NCI-H2107 (cell line): Measurements from ENCODE around the gene EPS15.

Experiments used
- DNase-seq: peaks from one replicate; lab custom pipeline; 2025; lab: John Stamatoyannopoulos, UW

EPS15 gene

GRCh38 chr1:51378871-51379270 is 140.2 kb downstream of the EPS15 start:
- DNase-seq = no peak

GRCh38 chr1:51373898-51374297 is 145.2 kb downstream of the EPS15 start:
- no peak for DNase-seq

- no peak for DNase-seq
Observed at GRCh38 chr1:51372561-51372960, 146.5 kb downstream of the EPS15 start.

- no peak for DNase-seq
Observed at GRCh38 chr1:51369171-51369570, 149.9 kb downstream of the EPS15 start.

- DNase-seq = no peak
Observed at GRCh38 chr1:51365774-51366173, 153.3 kb downstream of the EPS15 start.

GRCh38 chr1:51359879-51360278 is 159.2 kb downstream of the EPS15 start:
- DNase-seq = no peak

GRCh38 chr1:51355382-51355781 is 163.7 kb downstream of the EPS15 start:
- no peak for DNase-seq

GRCh38 chr1:51354416-51354815 is 164.7 kb downstream of the EPS15 start:
- DNase-seq = no peak

- no peak for DNase-seq
Observed at GRCh38 chr1:51351907-51352306, 167.2 kb downstream of the EPS15 start.

GRCh38 chr1:51349862-51350261 is 169.2 kb downstream of the EPS15 start:
- no peak for DNase-seq

GRCh38 chr1:51348147-51348527 is 170.9 kb downstream of the EPS15 start:
- no peak for DNase-seq

- no peak for DNase-seq
Observed at GRCh38 chr1:51347398-51348146, 171.5 kb downstream of the EPS15 start.

GRCh38 chr1:51346086-51346942 is 172.8 kb downstream of the EPS15 start:
- no peak for DNase-seq

GRCh38 chr1:51345300-51345687 is 173.8 kb downstream of the EPS15 start:
- no peak for DNase-seq

- DNase-seq = no peak
Observed at GRCh38 chr1:51344602-51345299, 174.3 kb downstream of the EPS15 start.

- DNase-seq = no peak
Observed at GRCh38 chr1:51344276-51344601, 174.8 kb downstream of the EPS15 start.

GRCh38 chr1:51343624-51344023 is 175.4 kb downstream of the EPS15 start:
- no peak for DNase-seq

- DNase-seq = no peak
Observed at GRCh38 chr1:51342591-51343206, 176.4 kb downstream of the EPS15 start.

- no peak for DNase-seq
Observed at GRCh38 chr1:51341876-51342496, 177.1 kb downstream of the EPS15 start.

- no peak for DNase-seq
Observed at GRCh38 chr1:51340380-51340779, 178.7 kb downstream of the EPS15 start.

- DNase-seq = no peak
Observed at GRCh38 chr1:51336711-51337110, 182.4 kb downstream of the EPS15 start.

GRCh38 chr1:51336004-51336403 is 183.1 kb downstream of the EPS15 start:
- DNase-seq = no peak
